Thymus (tissue), 11 donors: Measurements from ENCODE around the gene CD9. TPM values are rescaled to one million over a fixed set of nuclear protein-coding genes. Genes with fewer than 3 reads are reported as not detected.
A peak's percentile ranks its signal among the peaks of the same experiment; 100 is the strongest.

ENCODE experiments used
- DNase-seq, 9 donors: peaks; one replicate each; pipeline ENCODE4 v3.0.0-alpha.2; 2013; ENCODE audit warnings: low spot score in 9 of 9, low read depth in 6 of 9, missing footprints in 1 of 9
- H3K27ac ChIP-seq, 2 donors: one replicate each; pipeline ENCODE4 v1.5.1; 2013; ENCODE audit warnings: control low read depth in 1 of 2, low read depth in 1 of 2, low read length in 1 of 2, mild to moderate bottlenecking in 1 of 2, moderate library complexity in 1 of 2
- H3K27me3 ChIP-seq, 2 donors: one replicate each; pipeline ENCODE4 v1.5.1; 2013; ENCODE audit warnings: low read length in 1 of 2; ENCODE audit not compliant: control insufficient read depth in 2 of 2, insufficient read depth in 1 of 2
- H3K36me3 ChIP-seq, 2 donors: one replicate each; pipeline ENCODE4 v1.5.1; 2013; ENCODE audit warnings: low read length in 1 of 2, mild to moderate bottlenecking in 1 of 2, moderate library complexity in 1 of 2; ENCODE audit not compliant: control insufficient read depth in 2 of 2, insufficient read depth in 2 of 2
- H3K4me1 ChIP-seq, 2 donors: one replicate each; pipeline ENCODE4 v1.5.1; 2013; ENCODE audit warnings: low read length in 2 of 2; ENCODE audit not compliant: control insufficient read depth in 2 of 2, insufficient read depth in 2 of 2
- H3K4me3 ChIP-seq, 2 donors: one replicate each; pipeline ENCODE4 v1.5.1; 2013; ENCODE audit warnings: low read length in 2 of 2, control low read depth in 1 of 2, mild to moderate bottlenecking in 1 of 2
- H3K9me3 ChIP-seq, 2 donors: one replicate each; pipeline ENCODE4 v1.5.1; 2013; ENCODE audit warnings: low read length in 1 of 2, mild to moderate bottlenecking in 1 of 2; ENCODE audit not compliant: control insufficient read depth in 2 of 2, insufficient read depth in 1 of 2
- WGBS: extraction: QIAGEN DNeasy Blood & Tissue Kit; methylation state at CpG from one replicate; pipeline ENCODE4 v1.1.7; 2013; 5-methylcytosine and 5-hydroxymethylcytosine counted together
- polyA plus RNA-seq: library from polyadenylated mRNA; stranded (reverse); fragments of 200-250 nt; gene quantifications from one replicate; pipeline ENCODE4 v1.2.3, GENCODE V29; 2013
- total RNA-seq: library from RNA; stranded (reverse); fragments of 120-200 nt; gene quantifications from one replicate; pipeline ENCODE4 v1.2.4, GENCODE V29; 2013
- donor health status: healthy.

CD9 gene
- total and polyA plus RNA-seq, 2 donors = 50.0 to 198 TPM

- H3K27ac ChIP-seq = peak overlapping the region; percentile 38 to 65
These were observed 22.0 kb downstream of the CD9 start for GRCh38 chr12:6222078-6222654.

GRCh38 chr12:6223545-6223944 is 23.3 kb downstream of the CD9 start:
- no peak overlapping the region for H3K4me3 ChIP-seq
- H3K4me1 ChIP-seq = peaks cover 2 to 53% of the 10 kb centered on the region in 2 donors
- no peaks in the 10 kb centered on the region for H3K36me3 ChIP-seq
- H3K27ac ChIP-seq = no peak overlapping the region
- DNase-seq = no peak
- WGBS = 93% methylated on average over 10 of the region's 10 CpGs
- H3K27me3 ChIP-seq = no peaks in the 10 kb centered on the region
- peaks cover 0 to 3% of the 10 kb centered on the region in 2 donors for H3K9me3 ChIP-seq

More at GRCh38 chr12:6222078-6222654, 22.0 kb downstream of the CD9 start:
- no peaks in the 10 kb centered on the region for H3K27me3 ChIP-seq
- peaks cover 15 to 58% of the 10 kb centered on the region in 2 donors for H3K4me1 ChIP-seq
- peaks cover 0 to 7% of the 10 kb centered on the region in 2 donors for H3K9me3 ChIP-seq
- no peak overlapping the region for H3K4me3 ChIP-seq
- 91% methylated on average over 12 of the region's 12 CpGs for WGBS
- no peak for DNase-seq
- H3K36me3 ChIP-seq = no peaks in the 10 kb centered on the region

GRCh38 chr12:6224550-6224949 is 24.4 kb downstream of the CD9 start:
- Histone ChIP-seq H3K4me3 (no peak overlapping the region), H3K9me3 (no peaks in the 10 kb centered on the region), H3K4me1 (peaks cover 2 to 56% of the 10 kb centered on the region in 2 donors), H3K27me3 (no peaks in the 10 kb centered on the region), H3K36me3 (no peaks in the 10 kb centered on the region), H3K27ac (peak overlapping the region in 1 of 2 donors; percentile 12)
- WGBS = 98% methylated on average over 10 of the region's 10 CpGs
- DNase-seq = no peak

GRCh38 chr12:6225630-6226001 is 25.4 kb downstream of the CD9 start:
- H3K27me3 ChIP-seq = no peaks in the 10 kb centered on the region
- H3K4me1 ChIP-seq = peaks cover 10 to 57% of the 10 kb centered on the region in 2 donors
- no peak for DNase-seq
- peak overlapping the region; percentile 20 to 46 for H3K27ac ChIP-seq
- no peak overlapping the region for H3K4me3 ChIP-seq
- no peaks in the 10 kb centered on the region for H3K36me3 ChIP-seq
- 90% methylated on average over 5 of the region's 5 CpGs for WGBS
- H3K9me3 ChIP-seq = no peaks in the 10 kb centered on the region

GRCh38 chr12:6226002-6226678 is 25.9 kb downstream of the CD9 start:
- no peak for DNase-seq
- H3K36me3 ChIP-seq = no peaks in the 10 kb centered on the region
- H3K27me3 ChIP-seq = no peaks in the 10 kb centered on the region
- no peaks in the 10 kb centered on the region for H3K9me3 ChIP-seq
- H3K4me3 ChIP-seq = no peak overlapping the region
- 71% methylated on average over 12 of the region's 12 CpGs for WGBS
- peak overlapping the region; percentile 75 to 81 for H3K27ac ChIP-seq
- peaks cover 10 to 57% of the 10 kb centered on the region in 2 donors for H3K4me1 ChIP-seq

- Histone ChIP-seq H3K27me3 (no peaks in the 10 kb centered on the region), H3K36me3 (no peaks in the 10 kb centered on the region), H3K4me1 (peaks cover 15 to 60% of the 10 kb centered on the region in 2 donors), H3K9me3 (no peaks in the 10 kb centered on the region), H3K4me3 (no peak overlapping the region), H3K27ac (peak overlapping the region; percentile 75 to 81)
- no peak for DNase-seq
- 90% methylated on average over 10 of the region's 10 CpGs for WGBS
These were observed 26.5 kb downstream of the CD9 start for GRCh38 chr12:6226679-6227051.

- no peaks in the 10 kb centered on the region for H3K9me3 ChIP-seq
- H3K4me3 ChIP-seq = no peak overlapping the region
- peak overlapping the region in 1 of 2 donors; percentile 91 for H3K27ac ChIP-seq
- 97% methylated on average over 9 of the region's 9 CpGs for WGBS
- H3K4me1 ChIP-seq = peaks cover 20 to 69% of the 10 kb centered on the region in 2 donors
- H3K27me3 ChIP-seq = no peaks in the 10 kb centered on the region
- DNase-seq = no peak
- no peaks in the 10 kb centered on the region for H3K36me3 ChIP-seq
These were observed 28.5 kb downstream of the CD9 start for GRCh38 chr12:6228535-6229223.

GRCh38 chr12:6229224-6230218 is 29.3 kb downstream of the CD9 start:
- H3K27me3 ChIP-seq = no peaks in the 10 kb centered on the region
- H3K4me1 ChIP-seq = peaks cover 20 to 73% of the 10 kb centered on the region in 2 donors
- H3K9me3 ChIP-seq = no peaks in the 10 kb centered on the region
- H3K36me3 ChIP-seq = no peaks in the 10 kb centered on the region
- no peak for DNase-seq
- peak overlapping the region; percentile 78 to 91 for H3K27ac ChIP-seq
- WGBS = 91% methylated on average over 24 of the region's 24 CpGs
- no peak overlapping the region for H3K4me3 ChIP-seq
